GM23248 (cell line): Measurements from ENCODE around the gene DNAJC10.

Experiments
- EZH2 ChIP-seq: fragments of 200-600 bp; sonication (generic); IDR thresholded peaks from 2 replicates; pipeline ENCODE4 v1.6.1; 2018; ENCODE audit warnings: antibody characterized with exemption, mild to moderate bottlenecking; ENCODE audit not compliant: insufficient read depth, poor library complexity, severe bottlenecking
- EZH2phosphoT487 ChIP-seq: fragments of 200-600 bp; sonication (generic); IDR thresholded peaks from 2 replicates; pipeline ENCODE4 v1.6.1; 2018; ENCODE audit warnings: antibody characterized with exemption, moderate library complexity, mild to moderate bottlenecking, low read depth; ENCODE audit not compliant: insufficient read depth

GRCh38 chr2:182685559-182685958, 30.5 kb upstream of the DNAJC10 start:
- no peak for TF ChIP-seq EZH2
- TF ChIP-seq EZH2phosphoT487: no peak
